Stimulated activated CD8-positive, alpha-beta memory T cell treated with anti-CD3 and anti-CD28 coated beads, Interleukin-4, amount 100 ng/mL, for 24 hours (primary cell): ENCODE data around the gene TEAD1.

Experiments used
- DNase-seq: peaks from one replicate; pipeline ENCODE4 v3.0.0-alpha.2; 2020; ENCODE audit warnings: low read depth

Gene TEAD1

GRCh38 chr11:12673924-12674570, at the start of gene TEAD1:
TSS of gene TEAD1 (plus strand) at chr11:12674421.
- DNase-seq, result peak; percentile 75

GRCh38 chr11:12624595-12624994, 49.6 kb upstream of the TEAD1 start:
- DNase-seq, result no peak

- DNase-seq, result no peak
Observed at GRCh38 chr11:12625438-12626071, 48.7 kb upstream of the TEAD1 start.

DNA sequence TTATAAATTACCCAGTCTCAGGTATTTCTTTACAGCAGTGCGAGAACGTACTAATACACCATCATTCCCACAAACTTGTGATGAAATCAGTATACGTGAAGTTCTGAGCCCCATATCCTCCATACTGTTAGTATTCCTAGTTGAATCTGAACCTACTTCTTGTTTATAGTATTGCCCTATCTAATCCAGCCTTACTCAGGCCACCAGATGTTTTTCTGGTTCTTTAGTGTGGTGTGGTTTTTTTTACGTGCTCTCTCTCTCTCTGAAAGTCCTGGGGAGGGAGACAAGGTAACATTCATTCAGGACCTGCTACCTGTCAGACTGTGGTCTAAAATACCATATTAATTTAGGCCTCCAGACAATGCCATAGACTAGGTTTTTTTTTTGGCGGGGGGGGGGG, 47.6 kb upstream of the TEAD1 start:
- DNase-seq, result no peak

GRCh38 chr11:12628314-12628713, 45.9 kb upstream of the TEAD1 start:
- no peak for DNase-seq

GRCh38 chr11:12629601-12630313, 44.5 kb upstream of the TEAD1 start:
- no peak for DNase-seq

GRCh38 chr11:12631651-12632050, 42.6 kb upstream of the TEAD1 start:
- no peak for DNase-seq

- DNase-seq, result no peak
Observed at GRCh38 chr11:12634329-12634728, 39.9 kb upstream of the TEAD1 start.

- no peak for DNase-seq
Observed at GRCh38 chr11:12636871-12637410, 37.3 kb upstream of the TEAD1 start.

DNA sequence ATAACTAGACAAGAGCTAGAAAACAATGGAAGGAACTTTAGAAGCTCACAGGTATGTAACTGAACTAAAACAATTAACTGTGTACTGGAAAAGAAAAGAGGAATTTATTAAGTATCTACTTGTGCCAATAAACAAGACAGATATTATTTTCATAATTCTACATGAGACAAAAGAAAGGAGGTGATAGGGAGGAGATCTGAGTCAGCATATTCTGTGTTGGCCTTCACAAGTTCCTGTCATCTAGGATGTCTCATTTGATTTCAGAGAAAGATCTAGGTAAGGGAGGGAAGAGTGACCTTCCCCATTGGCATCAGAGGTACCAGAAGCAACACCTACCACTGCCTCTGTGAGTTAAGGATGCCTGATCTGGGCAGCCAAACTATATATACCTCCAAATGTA, 34.8 kb upstream of the TEAD1 start:
- no peak for DNase-seq

- DNase-seq, result no peak
Observed at GRCh38 chr11:12640355-12640754, 33.9 kb upstream of the TEAD1 start.

DNA sequence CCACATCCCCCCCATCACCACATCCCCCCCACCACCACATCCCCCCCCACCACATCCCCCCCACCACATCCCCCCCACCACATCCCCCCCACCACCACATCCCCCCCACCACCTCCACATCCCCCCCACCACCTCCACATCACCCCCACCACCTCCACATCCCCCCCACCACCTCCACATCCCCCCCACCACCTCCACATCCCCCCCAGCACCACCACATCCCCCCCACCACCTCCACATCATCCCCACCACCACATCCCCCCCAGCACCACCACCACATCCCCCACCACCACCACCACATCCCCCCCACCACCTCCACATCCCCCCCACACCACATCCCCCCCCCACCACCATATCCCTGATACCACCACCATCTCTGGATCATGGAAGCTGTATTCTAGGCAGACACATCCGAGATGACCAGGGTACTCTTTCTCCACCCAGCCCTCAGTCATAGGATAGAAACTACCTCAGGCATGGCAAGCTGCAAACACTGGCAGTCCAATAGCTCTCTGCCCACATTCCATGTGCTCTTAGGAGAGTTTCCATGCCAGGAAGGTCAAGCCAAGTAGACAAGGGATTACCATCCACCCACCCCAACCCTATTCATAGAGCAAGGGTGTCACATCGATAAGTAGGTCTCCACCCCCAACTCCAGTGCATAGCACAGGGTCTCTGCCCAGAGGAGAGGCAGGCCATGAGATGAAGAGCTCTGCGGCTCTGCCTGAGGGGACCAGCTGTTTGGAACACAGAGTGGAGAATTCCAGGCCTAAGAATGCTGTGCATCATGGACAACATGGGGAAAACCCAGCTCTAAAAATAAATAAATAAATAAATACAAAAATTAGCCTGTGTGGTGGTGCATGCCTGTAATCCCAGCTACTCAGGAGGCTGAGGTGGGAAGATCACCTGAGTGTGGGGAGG, 33.0 kb upstream of the TEAD1 start:
- no peak for DNase-seq

GRCh38 chr11:12642040-12642439, 32.2 kb upstream of the TEAD1 start:
- no peak for DNase-seq

GRCh38 chr11:12642806-12643428, 31.3 kb upstream of the TEAD1 start:
- no peak for DNase-seq

DNA sequence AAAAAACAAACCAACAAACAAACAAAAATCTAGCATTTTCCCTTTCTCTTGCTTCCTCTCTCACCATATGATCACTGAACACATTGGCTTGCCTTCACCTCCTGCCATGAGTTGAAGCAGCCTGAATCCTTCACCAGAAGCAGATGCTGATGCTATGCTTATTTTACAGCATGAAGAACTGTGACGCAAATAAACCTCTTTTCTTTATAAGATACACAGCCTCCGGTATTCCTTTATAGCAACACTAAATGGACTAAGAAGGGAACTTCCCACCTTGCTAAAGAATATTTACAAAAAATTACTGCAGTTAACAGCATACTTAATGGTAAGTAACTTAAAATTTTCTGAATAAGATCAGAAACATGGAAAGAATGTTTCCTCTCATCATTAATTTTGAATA, 27.7 kb upstream of the TEAD1 start:
- DNase-seq, result no peak

DNA sequence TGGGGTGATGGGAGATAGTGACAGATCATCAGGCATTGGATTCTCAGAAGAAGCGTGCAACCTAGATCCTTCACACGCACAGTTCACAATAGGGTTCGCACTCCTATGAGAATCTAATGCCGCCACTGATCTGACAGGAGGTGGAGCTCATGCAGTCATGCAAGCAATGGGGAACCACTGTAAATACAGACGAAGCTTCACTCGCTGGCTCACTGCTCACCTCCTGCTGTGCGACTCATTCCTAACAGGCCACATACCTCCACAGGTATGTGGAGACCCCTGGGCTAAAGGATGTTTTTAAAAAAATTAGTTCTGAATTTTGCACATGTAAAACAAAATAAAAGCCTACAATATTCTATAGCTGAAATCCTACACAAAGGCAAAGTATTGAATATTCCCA, 20.5 kb upstream of the TEAD1 start:
- no peak for DNase-seq

- no peak for DNase-seq
Observed at GRCh38 chr11:12655842-12656241, 18.4 kb upstream of the TEAD1 start.

DNA sequence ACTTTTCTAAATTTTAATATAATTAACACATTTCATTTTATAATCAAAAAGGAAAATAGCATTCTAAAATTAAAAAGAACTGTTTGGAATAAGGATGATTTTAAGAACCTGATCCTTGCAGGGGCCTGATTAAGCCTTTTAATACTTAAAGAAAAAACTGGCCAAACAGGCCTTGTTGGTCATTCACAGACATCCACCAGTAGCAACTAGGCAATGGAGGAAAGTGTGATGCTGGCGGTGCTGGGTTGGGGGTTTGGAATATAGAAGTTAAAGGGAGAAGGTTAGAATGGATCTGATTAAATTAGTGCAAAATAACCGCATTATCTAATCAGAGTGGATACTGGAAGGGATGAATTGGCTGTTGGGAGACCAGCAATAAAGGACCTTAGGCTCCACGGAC, 16.9 kb upstream of the TEAD1 start:
- DNase-seq, result no peak

GRCh38 chr11:12657981-12658380, 16.2 kb upstream of the TEAD1 start:
- DNase-seq, result no peak

DNA sequence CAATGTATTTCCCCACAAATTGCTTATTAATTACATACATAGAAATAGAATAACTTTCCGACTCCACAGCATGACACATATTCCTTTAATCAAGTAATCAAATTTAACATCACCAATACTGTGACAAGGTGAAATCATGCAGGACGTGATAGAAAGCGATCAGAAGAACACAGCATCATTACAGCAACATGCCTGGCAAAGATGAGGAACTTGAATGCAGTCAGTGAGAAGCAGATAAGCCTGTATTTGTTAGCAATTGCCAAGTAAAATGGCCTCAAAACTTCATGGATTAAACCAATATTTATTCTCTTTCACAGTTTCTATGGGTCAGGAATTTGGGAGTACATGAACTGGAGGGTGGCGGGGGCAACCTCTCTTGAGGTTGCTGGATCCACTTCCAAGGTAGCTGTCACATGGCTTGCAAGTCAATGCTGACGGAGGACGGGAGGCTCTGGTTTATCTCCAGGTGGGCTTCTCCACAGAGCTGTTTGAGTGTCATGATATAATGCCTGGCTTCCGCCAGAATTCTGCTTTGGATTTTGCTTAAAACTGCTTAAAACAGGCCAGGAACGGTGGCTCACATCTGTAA, 12.0 kb upstream of the TEAD1 start:
- DNase-seq, result no peak

DNA sequence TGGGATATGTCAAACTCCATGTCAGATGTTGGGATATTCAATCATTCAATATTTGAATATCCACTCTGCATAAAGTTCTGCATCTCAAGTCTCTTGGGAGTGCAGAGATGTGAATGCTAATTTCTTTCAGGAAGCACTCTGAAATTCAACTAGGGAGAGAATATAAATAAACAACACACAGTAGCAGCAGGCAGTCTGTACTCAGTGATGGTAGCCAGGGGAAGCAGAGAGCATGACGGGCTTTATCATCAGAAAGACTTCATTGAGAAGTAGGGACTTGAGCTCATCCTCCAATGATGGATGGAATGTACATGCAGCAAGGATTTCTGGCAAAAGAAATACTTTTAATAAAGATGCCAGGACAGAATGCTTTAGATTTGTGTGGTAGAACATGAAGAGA, 9.8 kb upstream of the TEAD1 start:
- no peak for DNase-seq
